Measurements from ENCODE around the gene SLC10A3. TPM values are rescaled to one million over a fixed set of nuclear protein-coding genes. Genes with fewer than 3 reads are reported as not detected.

SLC10A3 gene
- total and polyA plus RNA-seq, 2 of the 8 experiments (the other 6 are each of a cell fraction or from before 2014, with no cell fraction given) = 6.8 to 9.5 TPM

GRCh38 chrX:154450312-154450711 is 40.1 kb downstream of the SLC10A3 start (continued):
- TF ChIP-seq GABPA (IDR thresholded peaks at IDR 0.05; ENCODE audit: borderline replicate concordance, insufficient read depth, low read length) = no peak

All from H1 (cell line).